Smooth muscle cell of the brain vasculature (primary cell): ENCODE data around the gene CACNA1E.

ENCODE experiments used
- DNase-seq: peaks from one replicate; pipeline ENCODE4 v3.0.0-alpha.2; 2012; ENCODE audit warnings: low read depth, low spot score

CACNA1E gene

GRCh38 chr1:181484821-181485220 lies 1.5 kb downstream of the CACNA1E start:
- no peak for DNase-seq

GRCh38 chr1:181485287-181486097 lies 2.2 kb downstream of the CACNA1E start:
- DNase-seq, result no peak

- DNase-seq, result no peak
Measured at GRCh38 chr1:181486098-181486420, 2.7 kb downstream of the CACNA1E start.

GRCh38 chr1:181488866-181489265 lies 5.5 kb downstream of the CACNA1E start:
- no peak for DNase-seq

- DNase-seq, result no peak
Measured at GRCh38 chr1:181490276-181490675, 7.0 kb downstream of the CACNA1E start.

GRCh38 chr1:181490740-181491712 lies 7.7 kb downstream of the CACNA1E start:
- no peak for DNase-seq

- no peak for DNase-seq
Measured at GRCh38 chr1:181493166-181493565, 9.8 kb downstream of the CACNA1E start.

GRCh38 chr1:181493885-181494284 lies 10.6 kb downstream of the CACNA1E start:
- no peak for DNase-seq

- DNase-seq, result no peak
Measured at GRCh38 chr1:181496759-181497158, 13.4 kb downstream of the CACNA1E start.

- DNase-seq, result no peak
Measured at GRCh38 chr1:181497870-181498269, 14.6 kb downstream of the CACNA1E start.

GRCh38 chr1:181499825-181500224 lies 16.5 kb downstream of the CACNA1E start:
- DNase-seq, result no peak

- no peak for DNase-seq
Measured at GRCh38 chr1:181500636-181501035, 17.3 kb downstream of the CACNA1E start.

GRCh38 chr1:181501612-181502011 lies 18.3 kb downstream of the CACNA1E start:
- DNase-seq, result no peak

- DNase-seq, result no peak
Measured at GRCh38 chr1:181503171-181503810, 20.0 kb downstream of the CACNA1E start.

- no peak for DNase-seq
Measured at GRCh38 chr1:181504399-181504842, 21.1 kb downstream of the CACNA1E start.

GRCh38 chr1:181506563-181507353 lies 23.4 kb downstream of the CACNA1E start:
- no peak for DNase-seq

- no peak for DNase-seq
Measured at GRCh38 chr1:181508486-181509165, 25.3 kb downstream of the CACNA1E start.

- DNase-seq, result no peak
Measured at GRCh38 chr1:181513786-181514297, 30.5 kb downstream of the CACNA1E start.

- no peak for DNase-seq
Measured at GRCh38 chr1:181514298-181515290, 31.3 kb downstream of the CACNA1E start.
